SH-SY5Y (cell line): ENCODE data around the gene C11orf91.

Source experiments
- GATA2 ChIP-seq: IDR thresholded peaks from 2 replicates; pipeline ENCODE4 v1.6.1; 2011; ENCODE audit warnings: mild to moderate bottlenecking, low read depth, low read length
- GATA3 ChIP-seq: IDR thresholded peaks from 2 replicates; pipeline ENCODE4 v1.6.1; 2011; ENCODE audit warnings: low read depth, mild to moderate bottlenecking, low read length, moderate library complexity

The C11orf91 gene

DNA sequence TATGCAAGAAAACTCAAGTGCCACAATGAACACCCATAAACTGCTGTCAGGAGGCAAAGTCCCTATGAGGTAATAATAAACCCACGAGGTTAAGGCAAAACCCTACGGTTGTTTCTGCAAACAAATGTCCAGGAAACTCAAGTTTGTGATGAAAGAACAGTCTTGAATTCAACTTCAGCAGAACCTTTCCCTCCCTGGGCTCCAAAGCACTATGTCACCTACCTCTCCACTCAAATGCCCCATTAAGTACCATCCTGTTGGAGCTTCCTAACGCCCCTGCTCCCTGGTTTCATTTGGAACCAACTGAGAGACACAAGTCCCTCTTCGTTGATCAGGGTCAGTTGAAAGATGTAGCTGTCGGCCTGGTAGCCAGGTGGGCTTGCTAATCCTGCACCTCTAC, 2.6 kb upstream of the C11orf91 start:
- no peak for TF ChIP-seq GATA2
- no peak for TF ChIP-seq GATA3

- TF ChIP-seq GATA2 (no peak), GATA3 (no peak)
Measured at GRCh38 chr11:33701302-33702230, 940 bp upstream of the C11orf91 start.

DNA sequence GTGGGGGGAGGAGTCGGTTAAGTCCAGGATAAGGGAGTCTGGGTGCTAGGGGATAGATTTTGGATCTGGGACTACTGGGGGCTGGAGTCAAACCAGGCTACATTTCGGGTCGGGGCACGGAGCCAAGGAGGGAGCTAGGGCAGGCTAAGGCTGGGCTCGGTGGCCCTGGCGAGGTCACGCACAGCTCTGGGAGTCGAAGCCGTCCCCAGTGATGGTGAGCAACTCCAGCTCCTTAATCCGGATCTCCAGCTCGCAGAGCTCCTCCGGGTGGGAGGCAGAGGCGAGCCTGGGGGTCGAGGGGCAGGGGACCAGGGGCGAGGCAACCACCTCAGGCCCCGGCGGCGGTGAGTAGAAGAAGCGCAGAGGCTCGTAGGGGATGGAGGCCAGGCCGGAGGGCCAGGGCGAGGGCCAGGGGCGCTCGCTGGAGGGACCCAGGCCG, 544 bp downstream of the C11orf91 start:
- TF ChIP-seq GATA3 (no peak), GATA2 (no peak)

- TF ChIP-seq GATA2 (no peak), GATA3 (no peak)
Measured at GRCh38 chr11:33699515-33700062, 1.0 kb downstream of the C11orf91 start.

DNA sequence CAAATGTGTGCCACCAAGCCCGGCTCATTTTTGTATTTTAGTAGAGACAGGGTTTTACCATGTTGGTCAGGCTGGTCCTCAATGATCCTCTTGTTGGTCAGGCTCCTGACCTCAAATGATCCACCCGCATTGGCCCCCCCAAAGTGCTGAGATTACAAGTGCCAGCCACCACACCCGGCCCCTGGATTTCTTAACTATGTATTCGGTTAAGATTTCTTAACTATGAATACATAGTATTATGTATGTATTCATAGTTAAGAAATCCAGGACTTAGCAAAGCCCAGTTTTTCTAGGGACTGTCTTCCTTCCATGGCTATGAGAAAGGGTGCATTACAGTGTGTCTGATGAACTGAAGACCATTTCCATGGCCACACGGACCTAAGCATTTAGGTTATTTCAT, 1.7 kb downstream of the C11orf91 start:
- no peak for TF ChIP-seq GATA2
- no peak for TF ChIP-seq GATA3

- TF ChIP-seq GATA2, result no peak
- no peak for TF ChIP-seq GATA3
Measured at GRCh38 chr11:33697997-33698396, 2.6 kb downstream of the C11orf91 start.

- TF ChIP-seq GATA3, result no peak
- TF ChIP-seq GATA2, result no peak
Measured at GRCh38 chr11:33696931-33697638, 3.5 kb downstream of the C11orf91 start.

DNA sequence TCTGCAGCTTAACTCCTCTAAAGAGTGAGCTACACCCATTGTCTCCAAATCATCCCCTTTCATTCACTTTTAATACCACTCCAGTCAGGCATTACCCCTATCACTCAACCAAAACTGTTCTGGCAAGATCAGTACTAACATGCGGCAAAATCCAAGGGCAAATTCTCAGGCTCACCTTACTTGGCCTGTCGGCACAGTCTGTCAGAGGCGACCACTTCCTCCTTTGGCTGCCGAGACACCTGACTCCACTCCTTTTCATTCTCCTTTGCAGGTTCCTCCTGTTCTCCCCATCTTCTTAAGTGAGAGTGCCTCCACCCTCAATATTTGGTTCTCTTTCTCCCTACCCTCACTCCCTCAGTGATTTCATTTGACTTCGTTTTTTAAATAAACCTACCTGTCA, 4.2 kb downstream of the C11orf91 start:
- TF ChIP-seq GATA2 (no peak), GATA3 (no peak)

DNA sequence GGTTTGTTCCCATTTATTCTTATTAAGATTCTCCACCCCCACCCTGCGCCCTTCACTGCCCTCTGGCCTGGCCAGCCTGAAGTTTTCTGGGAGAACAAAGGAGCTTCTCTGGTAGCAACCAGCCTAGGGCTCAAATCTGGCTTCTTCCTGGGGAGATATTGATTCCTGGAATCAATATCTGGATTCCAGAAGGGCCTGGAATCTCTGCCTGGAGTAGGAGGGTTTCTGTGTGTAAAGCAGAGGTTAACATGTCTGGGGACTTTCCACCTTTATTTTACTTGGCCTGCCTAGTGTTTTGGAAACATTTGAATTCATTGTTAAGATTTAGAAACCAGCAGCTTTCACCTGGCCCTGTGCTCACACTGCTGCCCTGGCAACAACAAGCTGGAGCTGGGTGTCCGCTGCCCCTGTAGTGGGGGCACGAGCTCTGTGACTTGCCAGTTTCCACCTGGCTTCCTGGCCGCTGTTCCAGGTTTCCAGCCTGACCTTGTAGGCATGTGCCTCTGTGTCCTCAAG, 5.5 kb downstream of the C11orf91 start:
- TF ChIP-seq GATA3 (no peak), GATA2 (no peak)

DNA sequence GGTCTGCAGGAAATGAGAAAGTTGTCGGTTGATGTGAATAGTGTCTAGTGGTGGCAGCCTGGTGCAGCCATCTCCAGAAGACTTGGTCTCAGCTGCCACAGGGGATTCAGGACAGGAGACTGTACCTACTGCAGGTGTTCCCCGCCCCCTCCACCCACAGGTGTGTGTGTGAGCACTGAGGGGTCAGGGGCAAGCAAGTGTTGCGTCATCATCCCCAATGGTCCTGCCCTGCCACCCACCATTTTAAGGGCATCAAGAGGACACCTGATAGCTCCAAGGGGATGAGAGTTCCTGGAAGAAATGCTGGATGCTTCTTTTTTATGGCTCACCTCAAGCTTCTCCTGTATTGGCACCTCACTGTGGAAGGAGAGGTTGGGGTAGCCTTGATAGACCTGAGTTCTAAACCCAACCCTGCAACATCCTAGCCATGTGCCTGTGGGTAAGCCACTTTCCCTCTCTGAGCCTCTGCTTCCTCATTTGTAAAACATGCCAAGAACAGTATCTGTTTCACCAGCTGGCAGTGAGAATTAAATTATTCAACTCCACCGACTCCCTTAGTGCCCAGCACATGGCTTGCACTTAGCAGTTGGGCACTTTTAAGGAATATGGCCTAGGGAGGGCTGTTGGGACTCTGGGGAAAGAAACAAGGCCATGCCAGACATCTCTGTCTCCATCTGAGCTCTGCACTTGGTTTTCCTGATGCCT, 6.1 kb downstream of the C11orf91 start:
- TF ChIP-seq GATA2 (no peak), GATA3 (no peak)

DNA sequence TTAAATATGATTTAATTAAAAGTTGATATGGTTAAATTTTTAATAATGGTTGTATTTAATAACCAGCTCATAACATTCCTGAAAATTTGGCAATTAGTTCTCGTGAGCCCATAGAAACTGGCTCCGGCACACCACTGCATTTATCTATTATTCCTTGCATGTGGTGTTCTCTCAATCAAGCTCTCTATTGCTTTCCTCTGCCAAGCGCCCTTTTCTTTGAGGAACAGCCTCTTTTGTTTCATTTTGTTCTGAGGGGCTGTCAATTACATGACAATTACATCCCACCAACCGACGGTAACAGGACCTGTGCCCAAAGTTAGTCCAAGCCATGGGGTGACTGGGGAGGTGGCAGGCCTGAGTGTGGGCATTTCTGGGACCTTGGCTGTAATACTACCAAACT, 8.1 kb downstream of the C11orf91 start:
- TF ChIP-seq GATA2, result no peak
- no peak for TF ChIP-seq GATA3

- TF ChIP-seq GATA3 (no peak), GATA2 (no peak)
Measured at GRCh38 chr11:33692013-33692504, 8.6 kb downstream of the C11orf91 start.

DNA sequence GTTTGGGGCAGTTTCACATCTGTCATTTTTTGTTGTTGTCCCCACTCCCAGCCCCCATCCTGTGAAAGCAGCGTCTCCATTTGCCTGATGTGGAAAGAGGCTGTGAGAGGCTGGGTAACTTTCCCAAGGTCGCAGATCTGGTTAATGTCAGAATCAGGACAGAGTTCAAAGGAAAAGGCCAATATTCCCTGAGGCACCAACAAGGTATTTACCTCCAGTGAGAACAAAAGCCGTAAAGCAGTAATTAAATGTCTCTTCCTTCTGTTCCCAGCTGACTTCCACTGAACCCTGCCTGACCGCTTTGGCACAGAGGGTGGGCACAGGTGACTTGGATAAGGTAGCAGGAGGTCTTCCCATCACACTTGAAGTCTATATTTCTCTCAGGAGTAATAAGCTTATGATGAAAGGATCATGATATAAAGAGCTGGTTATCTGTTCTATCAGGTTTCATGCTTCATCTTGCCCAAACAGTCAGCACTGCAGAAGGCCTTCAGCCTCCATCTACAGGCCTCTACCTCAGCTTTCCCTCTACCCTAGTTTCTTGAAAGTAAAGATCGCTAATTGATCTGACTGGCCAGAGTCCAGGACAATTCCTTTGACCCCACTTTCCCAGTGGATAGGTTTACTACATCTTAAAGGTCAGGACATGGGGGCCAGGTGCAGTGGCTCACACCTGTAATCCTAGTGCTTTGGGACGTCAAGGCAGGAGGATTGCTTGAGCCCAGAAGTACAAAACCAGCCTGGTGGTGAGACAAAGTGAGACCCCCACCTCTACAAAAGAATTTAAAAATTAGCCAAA, 9.4 kb downstream of the C11orf91 start:
- TF ChIP-seq GATA2, result no peak
- TF ChIP-seq GATA3, result no peak
